Dermis blood vessel endothelial cell (primary cell): Measurements from ENCODE around the gene MYO15B. TPM values are rescaled to one million over a fixed set of nuclear protein-coding genes. Genes with fewer than 3 reads are reported as not detected.
"Not testable (repeated sequence)": the region's sequence is repeated elsewhere in the genome, so short reads cannot be mapped to it uniquely, and the experiment has no call there.

Experiments
- DNase-seq: peaks from one replicate; pipeline ENCODE4 v3.0.0; 2010
- total RNA-seq: library from RNA; depleted of rRNA; stranded (reverse); fragments of >200 nt; gene quantifications from 2 replicates; pipeline ENCODE4 v1.2.3, GENCODE V29; 2014

The MYO15B gene
- total RNA-seq, 1 donor from 2014 or later = 28.4 TPM

GRCh38 chr17:75576661-75577060 is 10.9 kb upstream of the MYO15B start:
- DNase-seq = no peak

- not testable (repeated sequence) for DNase-seq
Observed at GRCh38 chr17:75581121-75581725, 6.4 kb upstream of the MYO15B start.

GRCh38 chr17:75583197-75583596 is 4.4 kb upstream of the MYO15B start:
- not testable (repeated sequence) for DNase-seq

DNA sequence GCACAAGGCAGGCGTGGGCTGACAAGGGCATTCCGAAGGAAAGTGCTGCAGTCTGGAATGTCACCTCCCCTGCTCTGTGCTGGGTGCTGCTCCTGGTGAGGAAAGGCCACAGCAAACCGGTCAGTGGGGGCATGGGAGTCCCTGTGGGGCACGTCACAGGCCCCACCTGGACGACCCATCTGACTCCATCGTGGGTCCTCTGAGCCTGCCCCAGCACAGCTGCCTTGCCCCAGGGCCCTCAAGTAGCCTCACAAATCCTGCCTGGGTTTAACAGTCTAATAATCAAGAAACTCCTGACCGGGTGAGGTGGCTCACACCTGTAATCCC is 2.8 kb upstream of the MYO15B start:
- no peak for DNase-seq

DNA sequence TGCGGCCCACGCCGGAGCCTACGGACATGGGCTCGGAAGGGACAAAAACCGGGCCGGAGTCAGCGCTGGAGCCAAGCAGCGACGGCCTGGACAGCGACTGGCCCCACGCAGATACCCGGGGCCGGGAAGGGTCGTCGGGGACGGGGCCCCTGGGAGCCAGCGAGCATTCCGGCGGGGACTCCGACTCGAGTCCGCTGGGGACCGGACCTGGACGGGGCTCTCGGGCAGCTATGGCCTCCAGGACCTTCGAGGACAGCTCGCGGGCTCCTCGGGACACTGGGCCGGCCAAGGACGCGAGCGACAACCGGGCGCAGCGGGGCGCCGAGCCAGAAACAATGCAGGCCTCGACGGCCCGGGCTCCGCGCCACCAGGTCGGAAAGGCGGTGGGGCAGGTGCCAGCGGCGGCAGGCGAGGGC is 1.0 kb downstream of the MYO15B start:
- DNase-seq = no peak

- DNase-seq = peak; percentile 84
Observed at GRCh38 chr17:75589012-75589918, 1.7 kb downstream of the MYO15B start.

DNA sequence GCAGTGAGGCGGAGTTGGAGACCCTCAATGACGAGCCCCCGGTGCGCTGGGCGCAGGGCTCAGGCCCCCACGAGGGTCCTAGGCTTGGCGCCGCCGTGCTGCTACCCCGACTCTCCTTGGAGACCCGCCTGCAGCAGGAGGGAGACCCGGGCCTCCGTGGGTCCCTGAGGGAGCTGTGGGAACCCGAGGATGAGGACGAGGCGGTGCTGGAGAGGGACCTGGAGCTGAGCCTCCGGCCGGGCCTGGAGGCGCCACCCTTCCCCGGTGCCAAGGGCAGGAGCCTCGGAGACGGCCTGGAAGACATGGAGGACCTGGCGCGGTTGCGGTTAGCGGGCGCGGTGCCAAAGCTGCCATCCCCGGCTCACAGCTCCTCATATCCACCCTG is 2.3 kb downstream of the MYO15B start:
- no peak for DNase-seq

DNA sequence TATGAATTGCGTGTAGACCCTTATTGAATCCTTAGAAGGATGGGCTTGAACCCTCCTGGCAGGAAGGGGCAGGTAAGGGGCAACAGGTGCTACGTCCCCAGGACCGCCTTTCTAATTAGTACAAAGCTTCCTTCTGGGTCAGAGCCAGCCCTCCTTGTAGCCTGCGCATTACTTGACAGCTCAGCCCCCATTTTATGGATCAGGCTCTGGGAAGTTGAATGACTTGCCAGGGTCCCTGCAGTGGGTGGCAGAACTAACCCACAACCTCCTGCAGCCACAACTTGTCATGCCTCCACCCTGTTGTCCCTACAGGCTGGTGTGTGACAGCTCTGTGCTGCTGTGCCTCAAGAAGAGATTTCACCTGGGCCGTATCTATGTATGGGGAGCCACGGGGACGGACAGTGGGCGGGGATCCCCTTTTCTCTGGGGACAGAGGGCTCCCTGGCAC is 2.7 kb downstream of the MYO15B start:
- no peak for DNase-seq

DNA sequence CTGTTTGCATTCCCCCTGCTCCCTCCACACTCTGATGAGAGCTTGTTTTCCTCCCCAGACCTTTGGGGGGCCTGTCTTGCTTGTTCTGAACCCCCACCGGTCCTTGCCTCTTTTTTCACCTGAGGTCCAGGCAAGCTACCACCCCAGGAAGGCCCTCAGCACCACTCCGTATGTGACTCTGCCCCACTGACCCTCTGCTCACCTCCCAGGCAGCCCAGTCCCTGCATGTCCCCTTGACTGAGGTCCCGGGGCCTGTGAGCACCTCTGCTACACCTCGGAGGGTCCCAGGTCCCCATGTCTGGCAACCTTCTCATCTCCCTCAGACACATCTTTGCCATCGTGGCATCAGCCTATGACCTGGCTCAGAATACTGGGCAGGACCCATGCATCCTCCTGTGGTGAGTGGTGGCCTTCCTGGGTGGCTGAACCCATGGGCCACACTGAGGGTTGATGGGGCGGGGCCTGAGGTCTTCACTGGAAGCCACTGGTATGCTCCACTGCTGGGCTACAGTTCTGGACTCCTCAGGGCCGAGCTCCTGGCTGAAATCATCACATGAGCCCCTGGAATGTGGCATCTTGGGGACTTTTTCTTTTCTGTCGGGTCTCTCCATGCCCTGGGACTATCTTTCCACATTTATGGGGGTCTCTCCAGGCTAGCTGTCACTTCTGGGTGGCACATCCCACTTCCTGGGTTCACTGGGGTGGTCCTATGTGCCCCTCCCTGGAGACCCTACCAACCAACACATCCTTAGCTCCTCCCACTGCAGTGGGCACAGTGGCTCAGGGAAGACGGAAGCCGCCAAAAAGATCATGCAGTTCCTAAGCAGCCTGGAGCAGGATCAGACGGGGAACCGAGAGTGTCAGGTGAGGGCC is 3.5 kb downstream of the MYO15B start:
- DNase-seq = no peak

DNA sequence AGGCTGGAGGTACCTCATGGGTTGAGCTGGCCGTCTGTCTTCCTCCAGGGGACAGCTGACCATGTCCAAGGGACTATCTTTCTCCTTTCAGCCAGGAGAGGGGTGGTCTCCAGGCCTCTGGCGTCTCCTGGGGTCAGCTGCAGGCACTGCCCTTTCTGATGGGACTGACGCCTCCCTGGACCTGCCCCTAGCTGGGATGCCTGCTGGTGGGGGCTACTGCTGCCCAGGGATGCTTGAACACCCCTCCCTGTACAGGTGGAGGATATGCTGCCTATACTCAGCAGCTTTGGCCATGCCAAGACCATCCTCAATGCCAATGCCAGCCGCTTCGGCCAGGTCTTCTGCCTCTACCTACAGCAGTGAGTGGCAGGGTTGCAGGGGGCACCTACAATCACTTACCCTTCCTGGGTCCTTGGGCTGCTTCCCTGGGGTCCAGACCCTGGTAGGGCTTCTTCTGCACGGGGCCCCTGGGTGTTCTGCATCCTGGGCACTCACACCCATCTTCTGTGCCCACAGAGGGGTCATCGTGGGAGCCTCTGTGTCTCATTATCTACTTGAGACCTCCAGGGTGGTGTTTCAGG is 4.2 kb downstream of the MYO15B start:
- DNase-seq = no peak

GRCh38 chr17:75592348-75593020 is 4.9 kb downstream of the MYO15B start:
- no peak for DNase-seq

- DNase-seq = not testable (repeated sequence)
Observed at GRCh38 chr17:75593430-75593829, 5.8 kb downstream of the MYO15B start.

DNA sequence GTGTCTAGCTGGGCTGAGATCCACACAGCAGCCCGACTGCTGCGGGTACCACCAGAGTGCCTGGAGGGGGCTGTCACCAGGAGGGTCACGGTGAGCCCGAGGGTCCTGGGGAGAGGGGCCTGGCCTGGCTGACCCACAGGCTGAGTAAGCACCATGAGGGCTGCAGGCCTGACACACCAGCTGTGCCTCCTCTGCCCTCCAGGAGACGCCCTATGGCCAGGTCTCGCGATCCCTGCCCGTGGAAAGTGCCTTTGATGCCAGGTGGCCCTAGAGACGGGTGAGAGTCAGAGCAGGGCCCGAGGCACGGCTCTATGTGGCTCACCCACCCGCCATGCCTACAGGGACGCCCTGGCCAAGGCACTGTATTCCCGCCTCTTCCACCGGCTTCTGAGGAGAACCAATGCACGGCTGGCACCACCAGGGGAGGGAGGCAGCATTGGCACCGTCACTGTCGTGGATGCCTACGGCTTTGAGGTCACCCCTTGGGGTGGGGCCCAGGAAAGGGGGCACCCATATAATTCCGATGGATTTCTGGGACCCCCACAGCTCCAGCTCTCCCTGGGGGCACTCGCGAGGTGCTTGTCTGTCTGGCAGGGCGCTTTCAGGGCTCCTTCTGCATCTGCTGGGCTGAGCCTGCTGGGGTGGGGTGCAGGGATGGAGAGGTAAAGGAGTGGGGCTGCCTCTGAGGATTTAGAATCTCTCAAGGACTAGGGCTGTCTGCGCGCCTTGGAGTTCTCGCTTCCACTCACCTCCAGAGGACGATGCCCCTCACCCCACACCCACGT is 7.1 kb downstream of the MYO15B start:
- DNase-seq = no peak

GRCh38 chr17:75595284-75595919 is 7.8 kb downstream of the MYO15B start:
- DNase-seq = no peak

DNA sequence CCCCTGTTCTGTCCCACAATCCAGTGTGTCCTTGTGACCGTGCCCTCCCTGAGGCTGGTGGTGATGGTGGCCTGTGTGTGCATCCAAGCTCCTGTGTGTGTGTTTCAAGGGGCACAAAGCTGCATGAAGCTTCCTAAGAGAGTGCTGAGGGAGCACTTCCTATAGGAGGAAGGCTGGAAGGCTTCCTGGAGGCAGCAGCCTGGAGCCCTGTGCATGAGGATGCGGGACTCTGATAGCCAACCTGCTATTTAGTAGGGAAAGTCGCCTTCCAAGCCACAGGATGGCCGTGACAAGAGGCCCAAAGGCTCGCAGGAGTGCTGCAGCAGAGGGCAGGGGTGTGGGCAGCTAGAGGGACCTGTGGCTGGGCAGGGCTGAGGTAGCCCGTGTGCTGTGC is 8.3 kb downstream of the MYO15B start:
- no peak for DNase-seq

GRCh38 chr17:75596320-75597087 is 8.9 kb downstream of the MYO15B start:
- no peak for DNase-seq

- peak; percentile 60 for DNase-seq
Observed at GRCh38 chr17:75601057-75601987, 13.7 kb downstream of the MYO15B start.

GRCh38 chr17:75602644-75603043 is 15.0 kb downstream of the MYO15B start:
- DNase-seq = no peak

- no peak for DNase-seq
Observed at GRCh38 chr17:75603123-75603522, 15.5 kb downstream of the MYO15B start.
